Liver (tissue), 9 donors: ENCODE results near the gene TLR7. TPM values are rescaled to one million over a fixed set of nuclear protein-coding genes. Genes with fewer than 3 reads are reported as not detected.

Experiments
- DNase-seq: peaks from one replicate; pipeline ENCODE4 v3.0.0-alpha.2; 2017; ENCODE audit warnings: low spot score
- H3K27ac ChIP-seq, 2 donors: one replicate each; pipeline ENCODE4 v1.7.0; 2013; ENCODE audit warnings: inconsistent platforms in 2 of 2, low read length in 2 of 2, control low read depth in 1 of 2, low read depth in 1 of 2, mild to moderate bottlenecking in 1 of 2
- H3K27me3 ChIP-seq, 4 donors: one replicate each; pipeline versions ENCODE4 v1.6.1 to v1.7.0; 2013; ENCODE audit warnings: low read length in 3 of 4, inconsistent platforms in 1 of 4, mild to moderate bottlenecking in 1 of 4, moderate library complexity in 1 of 4; ENCODE audit not compliant: control insufficient read depth in 4 of 4, insufficient read depth in 4 of 4
- H3K36me3 ChIP-seq, 4 donors: one replicate each; pipeline versions ENCODE4 v1.6.1 to v1.7.0; 2013; ENCODE audit warnings: low read length in 3 of 4, mild to moderate bottlenecking in 3 of 4, low read depth in 1 of 4, moderate library complexity in 1 of 4; ENCODE audit not compliant: control insufficient read depth in 4 of 4, insufficient read depth in 3 of 4
- H3K4me1 ChIP-seq, 4 donors: one replicate each; pipeline versions ENCODE4 v1.6.1 to v1.7.0; 2013; ENCODE audit warnings: low read length in 3 of 4, mild to moderate bottlenecking in 3 of 4, moderate library complexity in 1 of 4; ENCODE audit not compliant: control insufficient read depth in 4 of 4, insufficient read depth in 4 of 4
- H3K4me3 ChIP-seq, 3 donors: one replicate each; pipeline versions ENCODE4 v1.6.1 to v1.7.0; 2013; ENCODE audit warnings: low read length in 3 of 3, control low read depth in 1 of 3, low read depth in 1 of 3, mild to moderate bottlenecking in 1 of 3
- H3K9ac ChIP-seq, 2 donors: one replicate each; pipeline ENCODE4 v1.7.0; 2013; ENCODE audit warnings: low read length in 2 of 2, mild to moderate bottlenecking in 2 of 2, moderate library complexity in 2 of 2, control low read depth in 1 of 2, low read depth in 1 of 2
- H3K9me3 ChIP-seq, 4 donors: one replicate each; pipeline versions ENCODE4 v1.6.1 to v1.7.0; 2013; ENCODE audit warnings: low read length in 3 of 4; ENCODE audit not compliant: control insufficient read depth in 4 of 4
- ATF3 ChIP-seq: IDR thresholded peaks from 2 replicates; pipeline ENCODE4 v1.6.1; 2016; ENCODE audit warnings: antibody characterized with exemption
- EGR1 ChIP-seq, 2 donors: IDR thresholded peaks; 2 replicates each; pipeline ENCODE4 v1.6.1; 2016 to 2018; ENCODE audit warnings: antibody characterized with exemption in 2 of 2, low read depth in 2 of 2
- FOXA1 ChIP-seq: IDR thresholded peaks from 2 replicates; pipeline ENCODE4 v1.6.1; 2016; ENCODE audit warnings: antibody characterized with exemption
- FOXA2 ChIP-seq: IDR thresholded peaks from 2 replicates; pipeline ENCODE4 v1.6.1; 2016; ENCODE audit warnings: antibody characterized with exemption
- HNF4A ChIP-seq, 2 donors: conservative IDR thresholded peaks; 2 replicates each; pipeline ENCODE4 v1.6.1; 2016; ENCODE audit warnings: antibody characterized with exemption in 2 of 2, mild to moderate bottlenecking in 2 of 2
- HNF4G ChIP-seq: IDR thresholded peaks from 2 replicates; pipeline ENCODE4 v1.6.1; 2016; ENCODE audit warnings: antibody characterized with exemption
- JUND ChIP-seq, 2 donors: IDR thresholded peaks; 2 replicates each; pipeline ENCODE4 v1.6.1; 2016; ENCODE audit warnings: antibody characterized with exemption in 2 of 2
- MAX ChIP-seq: IDR thresholded peaks from 2 replicates; pipeline ENCODE4 v1.6.1; 2016; ENCODE audit warnings: antibody characterized with exemption
- RAD21 ChIP-seq, 2 donors: IDR thresholded peaks; 2 replicates each; pipeline ENCODE4 v1.6.1; 2016; ENCODE audit warnings: antibody characterized with exemption in 2 of 2, mild to moderate bottlenecking in 2 of 2
- REST ChIP-seq: IDR thresholded peaks from 2 replicates; pipeline ENCODE4 v1.6.1; 2016; ENCODE audit warnings: antibody characterized with exemption, mild to moderate bottlenecking
- RXRA ChIP-seq, 2 donors: IDR thresholded peaks; 2 replicates each; pipeline ENCODE4 v1.6.1; 2017 to 2018; ENCODE audit warnings: antibody characterized with exemption in 2 of 2, mild to moderate bottlenecking in 1 of 2
- SP1 ChIP-seq: IDR thresholded peaks from 2 replicates; pipeline ENCODE4 v1.6.1; 2018; ENCODE audit warnings: antibody characterized with exemption, mild to moderate bottlenecking
- YY1 ChIP-seq: IDR thresholded peaks from 2 replicates; pipeline ENCODE4 v1.6.1; 2016; ENCODE audit warnings: antibody characterized with exemption, mild to moderate bottlenecking
- ZBTB33 ChIP-seq: IDR thresholded peaks from 2 replicates; pipeline ENCODE4 v1.6.1; 2016; ENCODE audit warnings: antibody characterized with exemption
- WGBS: extraction: QIAGEN DNeasy Blood & Tissue Kit; methylation state at CpG from one replicate; pipeline ENCODE4 v1.1.7; 2013; 5-methylcytosine and 5-hydroxymethylcytosine counted together
- polyA plus RNA-seq, 2 donors: library from polyadenylated mRNA; stranded (reverse) in 1 of 2; unstranded in 1 of 2; fragments of 200-250 nt in 1 of 2; fragments of >200 nt in 1 of 2; fragmentation: Nextera tagmentation in 1 of 2; extraction: Ambion mirVana in 1 of 2; gene quantifications; one replicate each; pipeline versions ENCODE4 v1.2.1 to v1.2.3, GENCODE V29; 2013 to 2015
- total RNA-seq, 2 donors: library from RNA; depleted of rRNA; stranded (reverse); fragments of >200 nt; gene quantifications; one replicate each; pipeline ENCODE4 v1.2.3, GENCODE V29; 2014
- donor health status: healthy.
- donor health status: healthy.
- donor health status: healthy.
- donor health status: healthy.
- donor health status: healthy.

The TLR7 gene
- total and polyA plus RNA-seq, 4 donors: 0.10 to 0.65 (median 0.14) TPM

- no peak for TF ChIP-seq ZBTB33
- no peak for TF ChIP-seq EGR1 (IDR thresholded peaks at IDR 0.05; ENCODE audit: low read depth in 2 of 2)
- TF ChIP-seq FOXA2: no peak
These were observed 29.0 kb downstream of the TLR7 start (continued) for GRCh38 chrX:12895866-12896265.

GRCh38 chrX:12896935-12897334, 30.1 kb downstream of the TLR7 start:
- no peaks in the 10 kb centered on the region for H3K9me3 ChIP-seq
- H3K4me1 ChIP-seq: peaks cover 0 to 2% (median 0%) of the 10 kb centered on the region in 4 donors
- H3K27ac ChIP-seq: no peak overlapping the region
- no peak overlapping the region for H3K9ac ChIP-seq
- H3K36me3 ChIP-seq: no peaks in the 10 kb centered on the region
- no peak for TF ChIP-seq RAD21 (IDR thresholded peaks at IDR 0.05)
- no peak for DNase-seq
- H3K4me3 ChIP-seq: no peak overlapping the region
- no peaks in the 10 kb centered on the region for H3K27me3 ChIP-seq
- 82% methylated on average over 4 of the region's 4 CpGs for WGBS

- no peaks in the 10 kb centered on the region for H3K9me3 ChIP-seq
- 93% methylated on average over 5 of the region's 5 CpGs for WGBS
These were observed 31.2 kb downstream of the TLR7 start for GRCh38 chrX:12898073-12898472.

More at GRCh38 chrX:12898073-12898472, 31.2 kb downstream of the TLR7 start:
- Histone ChIP-seq H3K27ac (no peak overlapping the region), H3K4me3 (no peak overlapping the region), H3K4me1 (peaks cover 0 to 2% (median 0%) of the 10 kb centered on the region in 4 donors), H3K9ac (no peak overlapping the region), H3K36me3 (no peaks in the 10 kb centered on the region), H3K27me3 (no peaks in the 10 kb centered on the region)
- DNase-seq: no peak
- TF ChIP-seq YY1 (no peak), EGR1 (IDR thresholded peaks at IDR 0.05; ENCODE audit: low read depth in 2 of 2) (no peak), SP1 (no peak), RAD21 (IDR thresholded peaks at IDR 0.05) (no peak), HNF4G (no peak), JUND (IDR thresholded peaks at IDR 0.05) (no peak), RXRA (IDR thresholded peaks at IDR 0.05) (no peak), HNF4A (conservative IDR thresholded peaks at IDR 0.05) (no peak), FOXA2 (no peak), FOXA1 (no peak), REST (no peak), MAX (no peak), ATF3 (no peak)
